ENCODE data around the gene PTPRG.

Gene PTPRG

GRCh38 chr3:62167566-62168262 is 606.3 kb downstream of the PTPRG start:
- no peaks in the 10 kb centered on the region for H3K36me3 ChIP-seq (replicated peaks)
- no peaks in the 10 kb centered on the region for H3K27me3 ChIP-seq (replicated peaks)
- no peak for DNase-seq
- TF ChIP-seq, protein P1, sequence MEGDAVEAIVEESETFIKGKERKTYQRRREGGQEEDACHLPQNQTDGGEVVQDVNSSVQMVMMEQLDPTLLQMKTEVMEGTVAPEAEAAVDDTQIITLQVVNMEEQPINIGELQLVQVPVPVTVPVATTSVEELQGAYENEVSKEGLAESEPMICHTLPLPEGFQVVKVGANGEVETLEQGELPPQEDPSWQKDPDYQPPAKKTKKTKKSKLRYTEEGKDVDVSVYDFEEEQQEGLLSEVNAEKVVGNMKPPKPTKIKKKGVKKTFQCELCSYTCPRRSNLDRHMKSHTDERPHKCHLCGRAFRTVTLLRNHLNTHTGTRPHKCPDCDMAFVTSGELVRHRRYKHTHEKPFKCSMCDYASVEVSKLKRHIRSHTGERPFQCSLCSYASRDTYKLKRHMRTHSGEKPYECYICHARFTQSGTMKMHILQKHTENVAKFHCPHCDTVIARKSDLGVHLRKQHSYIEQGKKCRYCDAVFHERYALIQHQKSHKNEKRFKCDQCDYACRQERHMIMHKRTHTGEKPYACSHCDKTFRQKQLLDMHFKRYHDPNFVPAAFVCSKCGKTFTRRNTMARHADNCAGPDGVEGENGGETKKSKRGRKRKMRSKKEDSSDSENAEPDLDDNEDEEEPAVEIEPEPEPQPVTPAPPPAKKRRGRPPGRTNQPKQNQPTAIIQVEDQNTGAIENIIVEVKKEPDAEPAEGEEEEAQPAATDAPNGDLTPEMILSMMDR (IDR thresholded peaks at IDR 0.05; ENCODE audit: low read depth, low read length, missing control alignments): no peak
- H3K27ac ChIP-seq: no peak overlapping the region
- in situ Hi-C loops (cut with HindIII; ENCODE audit: low pct_ligation_motif_present, low sequenced_read_pairs): no loop called here
- no peak overlapping the region for H3K4me3 ChIP-seq (ENCODE audit: low read depth, low read length)

DNA sequence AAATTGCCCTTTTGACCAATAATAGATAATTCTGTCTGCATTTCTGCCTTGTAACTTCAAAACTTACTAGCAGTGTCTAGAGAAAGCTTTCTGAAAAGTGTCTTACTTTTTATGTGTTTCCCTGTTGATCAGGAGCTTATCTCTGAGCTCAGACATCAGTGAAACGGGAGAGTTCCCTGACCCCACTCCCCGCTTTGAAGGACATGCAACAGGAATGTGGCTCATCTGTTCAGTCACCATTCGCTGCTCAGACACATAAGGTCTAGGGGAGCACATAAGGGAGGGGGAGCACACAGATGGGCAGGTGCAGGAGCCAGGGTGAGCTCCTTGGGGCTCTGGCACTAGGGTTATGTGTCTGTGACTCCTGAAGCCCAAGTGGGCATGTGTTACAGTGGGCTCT is 607.0 kb downstream of the PTPRG start:
- H3K36me3 ChIP-seq (replicated peaks): no peaks in the 10 kb centered on the region
- in situ Hi-C loops (cut with HindIII; ENCODE audit: low pct_ligation_motif_present, low sequenced_read_pairs): no loop called here
- TF ChIP-seq, protein P1 (IDR thresholded peaks at IDR 0.05; ENCODE audit: low read depth, low read length, missing control alignments): no peak
- no peak for DNase-seq
- H3K27me3 ChIP-seq (replicated peaks): no peaks in the 10 kb centered on the region
- no peak overlapping the region for H3K27ac ChIP-seq
- H3K4me3 ChIP-seq (ENCODE audit: low read depth, low read length): no peak overlapping the region

DNA sequence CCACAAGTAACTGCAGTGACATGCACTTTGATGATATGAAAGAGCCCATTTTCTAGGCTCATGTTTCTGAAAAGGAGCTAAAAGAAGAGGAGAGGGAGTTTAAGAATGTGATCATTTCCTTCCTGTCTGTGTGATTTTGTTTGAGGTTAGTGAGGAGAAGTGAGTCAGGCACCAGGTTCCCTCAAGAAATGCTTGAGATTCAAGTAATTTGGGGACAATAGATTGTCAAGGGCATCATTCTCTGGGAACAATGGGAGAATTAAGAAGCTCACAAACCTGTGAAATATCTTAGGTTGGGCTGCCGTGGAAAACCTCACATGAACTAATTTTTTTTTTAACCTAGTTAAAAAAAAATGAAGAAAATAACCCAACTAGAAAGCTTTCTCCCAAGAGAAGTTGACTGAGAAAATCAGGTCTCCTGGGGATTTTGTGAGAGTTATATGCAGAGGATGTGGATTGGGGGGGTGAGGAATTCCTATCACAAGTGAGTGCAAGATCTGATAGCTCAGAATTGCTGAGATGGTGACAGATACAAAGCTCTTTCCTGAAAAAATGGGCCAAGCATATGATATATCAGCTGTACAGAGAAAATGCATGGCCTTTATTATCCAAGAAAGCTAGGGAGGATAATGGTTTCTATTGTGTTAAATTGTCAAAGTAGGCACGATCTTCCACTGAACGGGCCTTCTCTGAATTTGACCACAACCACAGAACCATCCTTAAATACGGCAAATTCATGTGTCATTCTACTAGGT is 608.7 kb downstream of the PTPRG start:
- in situ Hi-C loops (cut with HindIII; ENCODE audit: low pct_ligation_motif_present, low sequenced_read_pairs): no loop called here
- H3K36me3 ChIP-seq (replicated peaks): no peaks in the 10 kb centered on the region
- TF ChIP-seq, protein P1 (IDR thresholded peaks at IDR 0.05; ENCODE audit: low read depth, low read length, missing control alignments): no peak
- no peaks in the 10 kb centered on the region for H3K27me3 ChIP-seq (replicated peaks)
- peak; percentile 67 for DNase-seq
- H3K4me3 ChIP-seq (ENCODE audit: low read depth, low read length): no peak overlapping the region
- H3K27ac ChIP-seq: peak overlapping the region; percentile 68

GRCh38 chr3:62171789-62172188 is 610.4 kb downstream of the PTPRG start:
- no peak for DNase-seq
- H3K27me3 ChIP-seq (replicated peaks): no peaks in the 10 kb centered on the region
- TF ChIP-seq, protein P1 (IDR thresholded peaks at IDR 0.05; ENCODE audit: low read depth, low read length, missing control alignments): no peak
- H3K4me3 ChIP-seq (ENCODE audit: low read depth, low read length): no peak overlapping the region
- in situ Hi-C loops (cut with HindIII; ENCODE audit: low pct_ligation_motif_present, low sequenced_read_pairs): no loop called here
- no peaks in the 10 kb centered on the region for H3K36me3 ChIP-seq (replicated peaks)
- no peak overlapping the region for H3K27ac ChIP-seq

DNA sequence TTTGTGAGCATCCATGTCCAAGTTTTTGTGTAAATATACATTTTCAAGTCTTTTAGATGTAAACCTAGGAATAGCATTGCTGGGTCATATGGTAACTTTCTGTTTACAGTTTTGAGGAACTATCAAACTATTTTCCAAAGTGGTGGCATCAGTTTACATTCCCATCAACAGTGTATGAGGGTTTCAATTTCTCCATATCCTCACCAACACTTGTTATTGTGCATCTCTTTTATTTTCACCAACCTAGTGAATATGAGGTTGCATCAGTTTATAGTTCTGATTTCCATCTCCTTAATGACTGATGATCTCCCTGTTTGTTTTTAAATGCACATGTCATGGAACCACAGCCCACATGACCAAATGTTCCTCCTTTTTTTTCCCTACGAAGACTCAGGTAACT is 610.8 kb downstream of the PTPRG start:
- Histone ChIP-seq H3K27me3 (replicated peaks) (no peaks in the 10 kb centered on the region), H3K4me3 (ENCODE audit: low read depth, low read length) (no peak overlapping the region), H3K27ac (no peak overlapping the region), H3K36me3 (replicated peaks) (no peaks in the 10 kb centered on the region)
- TF ChIP-seq, protein P1 (IDR thresholded peaks at IDR 0.05; ENCODE audit: low read depth, low read length, missing control alignments): no peak
- in situ Hi-C loops (cut with HindIII; ENCODE audit: low pct_ligation_motif_present, low sequenced_read_pairs): no loop called here
- DNase-seq: no peak

Measured in brain microvascular endothelial cell (primary cell).